Caco-2 (cell line): ENCODE results near the gene RPS27A. TPM values are rescaled to one million over a fixed set of nuclear protein-coding genes. Genes with fewer than 3 reads are reported as not detected.

ENCODE experiments used
- BruUV-seq: library from RNA; stranded (reverse); fragments of 400-500 nt; replicated peaks from 2 replicates; lab custom pipeline; 2021; lab: Mats Ljungman, UMichigan
- CTCF ChIA-PET: fragments of 300-600 bp; sonication (Branson Sonifier 250); formaldehyde crosslinking; loops from one replicate; lab custom pipeline; 2022; ENCODE audit warnings: antibody characterized with exemption; lab: Charles Lee
- POLR2A ChIA-PET: fragments of 300-600 bp; sonication (Branson Sonifier 250); formaldehyde crosslinking; loops from one replicate; lab custom pipeline; 2022; ENCODE audit warnings: antibody characterized with exemption; lab: Charles Lee
- DNase-seq, 2 experiments: peaks; one replicate each; pipeline versions ENCODE4 v3.0.0 to v3.0.0-alpha.2; 2020 to 2022
- H3K27me3 ChIP-seq: replicated peaks from 2 replicates; pipeline ENCODE4 v1.6.0; 2011; ENCODE audit warnings: low read length; ENCODE audit not compliant: control insufficient read depth, insufficient read depth
- H3K36me3 ChIP-seq: 2 replicates; pipeline ENCODE4 v1.5.1; 2011; ENCODE audit warnings: low read length; ENCODE audit not compliant: control insufficient read depth, insufficient read depth
- H3K4me1 ChIP-seq: fragments of 250-450 bp; sonication (Bioruptor Pico); 2 replicates; pipeline ENCODE4 v1.5.1; 2020; ENCODE audit warnings: mild to moderate bottlenecking
- H3K4me3 ChIP-seq: 2 replicates; pipeline ENCODE4 v1.5.1; 2011; ENCODE audit warnings: low read depth, mild to moderate bottlenecking, control low read depth, low read length
- H3K9me3 ChIP-seq: fragments of 250-450 bp; sonication (Bioruptor Pico); 2 replicates; pipeline ENCODE4 v1.5.1; 2020; ENCODE audit warnings: mild to moderate bottlenecking, moderate library complexity
- H3K27ac Mint-ChIP-seq: one replicate; pipeline ENCODE4 v1.8.0; 2022; ENCODE audit warnings: mixed read lengths; ENCODE audit not compliant: unreplicated experiment
- H3K27me3 Mint-ChIP-seq: one replicate; pipeline ENCODE4 v1.8.0; 2022; ENCODE audit warnings: mixed read lengths; ENCODE audit not compliant: insufficient read depth, unreplicated experiment
- H3K36me3 Mint-ChIP-seq: one replicate; pipeline ENCODE4 v1.8.0; 2022; ENCODE audit warnings: mild to moderate bottlenecking, mixed read lengths; ENCODE audit not compliant: insufficient read depth, unreplicated experiment
- H3K4me1 Mint-ChIP-seq: one replicate; pipeline ENCODE4 v1.8.0; 2022; ENCODE audit warnings: low read depth, mixed read lengths; ENCODE audit not compliant: unreplicated experiment
- H3K4me3 Mint-ChIP-seq: one replicate; pipeline ENCODE4 v1.8.0; 2022; ENCODE audit warnings: mild to moderate bottlenecking, moderate library complexity, mixed read lengths; ENCODE audit not compliant: unreplicated experiment
- H3K9me3 Mint-ChIP-seq: one replicate; pipeline ENCODE4 v1.8.0; 2022; ENCODE audit warnings: mixed read lengths; ENCODE audit not compliant: unreplicated experiment
- CTCF ChIP-seq, 2 experiments: fragments of 200-600 bp in 1 of 2; IDR thresholded peaks; 1 replicate in 1 of 2; 2 replicates in 1 of 2; pipeline versions ENCODE4 v1.5.1 to v1.8.0; 2011 to 2022; ENCODE audit warnings: antibody characterized with exemption in 1 of 2, control low read depth in 1 of 2, inconsistent platforms in 1 of 2, low read depth in 1 of 2, low read length in 1 of 2, mild to moderate bottlenecking in 1 of 2, moderate library complexity in 1 of 2; ENCODE audit not compliant: insufficient read depth in 1 of 2, severe bottlenecking in 1 of 2, unreplicated experiment in 1 of 2
- intact Hi-C: fragments of 100-400 bp; cut with micrococcal nuclease; formaldehyde crosslinking; loops from one replicate; pipeline ENCODE4 v1.10.0; 2022; ENCODE audit not compliant: unreplicated experiment
- total RNA-seq: library from RNA; stranded (reverse); gene quantifications from 2 replicates; pipeline ENCODE4 v1.2.3, GENCODE V29; 2022

RPS27A gene
- total RNA-seq, 1 experiment from 2014 or later, result 1,305 TPM

GRCh38 chr2:55204950-55205349, 27.5 kb upstream of the RPS27A start:
- no peak for DNase-seq
- TF ChIP-seq CTCF (IDR thresholded peaks at IDR 0.05; ENCODE audit: insufficient read depth in 1 of 2, low read depth in 1 of 2, low read length in 1 of 2, severe bottlenecking in 1 of 2, unreplicated experiment in 1 of 2), result no peak
- H3K9me3 Mint-ChIP-seq, result peaks cover 15% of the 10 kb centered on the region
- H3K27me3 Mint-ChIP-seq, result no peaks in the 10 kb centered on the region
- ChIA-PET POLR2A (no interaction called here), CTCF (no interaction called here)
- H3K4me3 Mint-ChIP-seq, result no peak overlapping the region
- Histone ChIP-seq H3K4me3 (no peak overlapping the region), H3K27me3 (no peaks in the 10 kb centered on the region), H3K36me3 (no peaks in the 10 kb centered on the region), H3K9me3 (0 out of 2 replicates have a peak, but pooled peaks cover 5% of the 10 kb centered on the region), H3K4me1 (no peaks in the 10 kb centered on the region)
- BruUV-seq, result no TSS peak
- intact Hi-C loops, result no loop called here
- no peaks in the 10 kb centered on the region for H3K4me1 Mint-ChIP-seq
- H3K36me3 Mint-ChIP-seq, result peaks cover 11% of the 10 kb centered on the region
- H3K27ac Mint-ChIP-seq, result no peak overlapping the region

- no TSS peak for BruUV-seq
- no peaks in the 10 kb centered on the region for H3K27me3 ChIP-seq
- H3K9me3 ChIP-seq, result no peaks in the 10 kb centered on the region
- Mint-ChIP-seq H3K27ac (no peak overlapping the region), H3K4me3 (no peak overlapping the region), H3K27me3 (no peaks in the 10 kb centered on the region), H3K36me3 (peaks cover 5% of the 10 kb centered on the region), H3K9me3 (no peaks in the 10 kb centered on the region), H3K4me1 (peaks cover 7% of the 10 kb centered on the region)
- no peak for TF ChIP-seq CTCF (IDR thresholded peaks at IDR 0.05; ENCODE audit: insufficient read depth in 1 of 2, low read depth in 1 of 2, low read length in 1 of 2, severe bottlenecking in 1 of 2, unreplicated experiment in 1 of 2)
- intact Hi-C loops, result no loop called here
- no peaks in the 10 kb centered on the region for H3K4me1 ChIP-seq
- no peaks in the 10 kb centered on the region for H3K36me3 ChIP-seq
- no peak overlapping the region for H3K4me3 ChIP-seq
- CTCF ChIA-PET, result no interaction called here
- DNase-seq, result no peak
- POLR2A ChIA-PET, result no interaction called here
These were observed 18.7 kb upstream of the RPS27A start for GRCh38 chr2:55213822-55214221.

- no peaks in the 10 kb centered on the region for H3K36me3 ChIP-seq
- no peak for TF ChIP-seq CTCF (IDR thresholded peaks at IDR 0.05; ENCODE audit: insufficient read depth in 1 of 2, low read depth in 1 of 2, low read length in 1 of 2, severe bottlenecking in 1 of 2, unreplicated experiment in 1 of 2)
- POLR2A ChIA-PET, result no interaction called here
These were observed 8.3 kb upstream of the RPS27A start for GRCh38 chr2:55223958-55224760.

More at GRCh38 chr2:55223958-55224760, 8.3 kb upstream of the RPS27A start:
- no TSS peak for BruUV-seq
- intact Hi-C loops, result no loop called here
- no peaks in the 10 kb centered on the region for H3K27me3 Mint-ChIP-seq
- peak overlapping the region; percentile 52 for H3K4me3 Mint-ChIP-seq
- no peaks in the 10 kb centered on the region for H3K9me3 Mint-ChIP-seq
- Histone ChIP-seq H3K27me3 (no peaks in the 10 kb centered on the region), H3K4me3 (no peak overlapping the region), H3K9me3 (no peaks in the 10 kb centered on the region), H3K4me1 (peaks cover 9% of the 10 kb centered on the region; the same call in 1 of the 2 replicates)
- no peak overlapping the region for H3K27ac Mint-ChIP-seq
- no peak for DNase-seq
- H3K4me1 Mint-ChIP-seq, result peaks cover 12% of the 10 kb centered on the region
- peaks cover 12% of the 10 kb centered on the region for H3K36me3 Mint-ChIP-seq
- CTCF ChIA-PET, result no interaction called here
